OCI-LY1 (cell line): ENCODE measurements around the gene TGOLN2.

ENCODE experiments used
- EZH2 ChIP-seq: fragments of 200-600 bp; sonication (generic), shearing (Covaris generic); IDR thresholded peaks from 2 replicates; pipeline ENCODE4 v1.8.0; 2017; ENCODE audit warnings: borderline replicate concordance, mixed run types, mild to moderate bottlenecking, antibody characterized with exemption, low read length, moderate library complexity, mixed read lengths
- TF ChIP-seq, protein P1 (sequence below): fragments of 200-600 bp; sonication (generic), shearing (Covaris generic); IDR thresholded peaks from 2 replicates; pipeline ENCODE4 v1.5.1; 2017; ENCODE audit warnings: mild to moderate bottlenecking, antibody characterized with exemption, low read length, moderate library complexity, mixed read lengths

GRCh38 chr2:85367180-85367579, 39.4 kb upstream of the TGOLN2 start:
- TF ChIP-seq, protein P1, sequence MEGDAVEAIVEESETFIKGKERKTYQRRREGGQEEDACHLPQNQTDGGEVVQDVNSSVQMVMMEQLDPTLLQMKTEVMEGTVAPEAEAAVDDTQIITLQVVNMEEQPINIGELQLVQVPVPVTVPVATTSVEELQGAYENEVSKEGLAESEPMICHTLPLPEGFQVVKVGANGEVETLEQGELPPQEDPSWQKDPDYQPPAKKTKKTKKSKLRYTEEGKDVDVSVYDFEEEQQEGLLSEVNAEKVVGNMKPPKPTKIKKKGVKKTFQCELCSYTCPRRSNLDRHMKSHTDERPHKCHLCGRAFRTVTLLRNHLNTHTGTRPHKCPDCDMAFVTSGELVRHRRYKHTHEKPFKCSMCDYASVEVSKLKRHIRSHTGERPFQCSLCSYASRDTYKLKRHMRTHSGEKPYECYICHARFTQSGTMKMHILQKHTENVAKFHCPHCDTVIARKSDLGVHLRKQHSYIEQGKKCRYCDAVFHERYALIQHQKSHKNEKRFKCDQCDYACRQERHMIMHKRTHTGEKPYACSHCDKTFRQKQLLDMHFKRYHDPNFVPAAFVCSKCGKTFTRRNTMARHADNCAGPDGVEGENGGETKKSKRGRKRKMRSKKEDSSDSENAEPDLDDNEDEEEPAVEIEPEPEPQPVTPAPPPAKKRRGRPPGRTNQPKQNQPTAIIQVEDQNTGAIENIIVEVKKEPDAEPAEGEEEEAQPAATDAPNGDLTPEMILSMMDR = no peak
- no peak for TF ChIP-seq EZH2
